ENCODE measurements around the gene CDH4. TPM values are rescaled to one million over a fixed set of nuclear protein-coding genes. Genes with fewer than 3 reads are reported as not detected.

Gene CDH4
- total RNA-seq, 1 donor from 2014 or later, result 2.2 TPM

- no peak for ATAC-seq
- intact Hi-C loops (cut with DNase I), result no loop called here
- DNase-seq (ENCODE audit: low spot score), result no peak
These were observed 377.7 kb downstream of the CDH4 start for GRCh38 chr20:61629602-61630390.

GRCh38 chr20:61630391-61630650 lies 378.3 kb downstream of the CDH4 start:
- intact Hi-C loops (cut with DNase I), result no loop called here
- DNase-seq (ENCODE audit: low spot score), result no peak
- ATAC-seq, result no peak

- DNase-seq (ENCODE audit: low spot score) (no peak), ATAC-seq (no peak)
- intact Hi-C loops (cut with DNase I), result no loop called here
These were observed 378.8 kb downstream of the CDH4 start for GRCh38 chr20:61630816-61631215.

- DNase-seq (ENCODE audit: low spot score) (no peak), ATAC-seq (no peak)
- intact Hi-C loops (cut with DNase I), result no loop called here
These were observed 379.7 kb downstream of the CDH4 start for GRCh38 chr20:61631751-61632150.

- ATAC-seq (no peak), DNase-seq (ENCODE audit: low spot score) (no peak)
- intact Hi-C loops (cut with DNase I), result no loop called here
These were observed 380.9 kb downstream of the CDH4 start for GRCh38 chr20:61633004-61633403.

GRCh38 chr20:61634376-61635145 lies 382.5 kb downstream of the CDH4 start:
- DNase-seq (ENCODE audit: low spot score) (no peak), ATAC-seq (no peak)
- intact Hi-C loops (cut with DNase I), result no loop called here

- ATAC-seq, result no peak
- intact Hi-C loops (cut with DNase I), result no loop called here
- DNase-seq (ENCODE audit: low spot score), result no peak
These were observed 383.8 kb downstream of the CDH4 start for GRCh38 chr20:61635721-61636455.

GRCh38 chr20:61636531-61637116 lies 384.6 kb downstream of the CDH4 start:
- DNase-seq (ENCODE audit: low spot score), result no peak
- ATAC-seq, result no peak
- intact Hi-C loops (cut with DNase I), result no loop called here

- ATAC-seq (no peak), DNase-seq (ENCODE audit: low spot score) (no peak)
- intact Hi-C loops (cut with DNase I), result no loop called here
These were observed 386.9 kb downstream of the CDH4 start for GRCh38 chr20:61638802-61639585.

GRCh38 chr20:61640131-61640870 lies 388.2 kb downstream of the CDH4 start:
- ATAC-seq, result no peak
- intact Hi-C loops (cut with DNase I), result no loop called here
- no peak for DNase-seq (ENCODE audit: low spot score)

GRCh38 chr20:61640871-61641245 lies 388.8 kb downstream of the CDH4 start:
- intact Hi-C loops (cut with DNase I), result no loop called here
- ATAC-seq (no peak), DNase-seq (ENCODE audit: low spot score) (no peak)

- peak; percentile 92 for ATAC-seq
- peak; percentile 72 for DNase-seq (ENCODE audit: low spot score)
- intact Hi-C loops (cut with DNase I), result no loop called here
These were observed 391.8 kb downstream of the CDH4 start for GRCh38 chr20:61643656-61644377.

- DNase-seq (ENCODE audit: low spot score) (no peak), ATAC-seq (peak; percentile 39)
- intact Hi-C loops (cut with DNase I), result no loop called here
These were observed 392.5 kb downstream of the CDH4 start for GRCh38 chr20:61644378-61645076.

GRCh38 chr20:61645732-61646131 lies 393.7 kb downstream of the CDH4 start:
- ATAC-seq (no peak), DNase-seq (ENCODE audit: low spot score) (no peak)
- intact Hi-C loops (cut with DNase I), result no loop called here

GRCh38 chr20:61646453-61646852 lies 394.4 kb downstream of the CDH4 start:
- ATAC-seq (no peak), DNase-seq (ENCODE audit: low spot score) (no peak)
- intact Hi-C loops (cut with DNase I), result no loop called here

- ATAC-seq (no peak), DNase-seq (ENCODE audit: low spot score) (no peak)
- intact Hi-C loops (cut with DNase I), result no loop called here
These were observed 394.9 kb downstream of the CDH4 start for GRCh38 chr20:61646986-61647385.

- intact Hi-C loops (cut with DNase I), result no loop called here
- ATAC-seq, result no peak
- no peak for DNase-seq (ENCODE audit: low spot score)
These were observed 395.6 kb downstream of the CDH4 start for GRCh38 chr20:61647702-61648101.
